C4-2B (cell line): ENCODE measurements around the gene RASAL2.
"Not testable (repeated sequence)": the region's sequence is repeated elsewhere in the genome, so short reads cannot be mapped to it uniquely, and the experiment has no call there.

Experiments
- H3K27ac ChIP-seq: fragments of 450-650 bp; 2 replicates; pipeline ENCODE4 v1.5.1; 2017
- ZFX ChIP-seq: fragments of 450-650 bp; IDR thresholded peaks from 2 replicates; pipeline ENCODE4 v1.6.1; 2017
- TF ChIP-seq, protein P1 (sequence below): fragments of 450-650 bp; conservative IDR thresholded peaks from 2 replicates; pipeline ENCODE4 v1.5.1; 2017; ENCODE audit warnings: mild to moderate bottlenecking

Gene RASAL2

DNA sequence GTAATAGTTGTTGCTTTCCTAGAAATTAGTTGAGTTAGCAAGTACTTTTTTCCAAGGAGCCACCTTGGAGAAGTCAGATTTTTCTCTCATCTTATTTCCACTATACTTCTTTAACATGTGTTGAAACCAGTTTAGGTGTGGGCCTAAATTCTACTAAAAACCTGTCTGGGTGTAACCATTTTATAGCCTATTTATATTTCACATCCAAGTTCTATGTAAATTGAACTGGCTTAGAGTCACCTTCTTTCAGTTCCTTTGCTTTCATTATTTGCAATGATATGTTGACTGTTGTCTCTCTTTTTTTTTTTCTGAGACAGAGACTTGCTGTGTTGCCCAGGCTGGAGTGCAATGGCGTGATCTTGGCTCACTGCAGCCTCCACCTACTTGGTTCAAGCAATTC, 207.2 kb downstream of the RASAL2 start:
- no peak overlapping the region for H3K27ac ChIP-seq
- no peak for TF ChIP-seq ZFX
- TF ChIP-seq, protein P1, sequence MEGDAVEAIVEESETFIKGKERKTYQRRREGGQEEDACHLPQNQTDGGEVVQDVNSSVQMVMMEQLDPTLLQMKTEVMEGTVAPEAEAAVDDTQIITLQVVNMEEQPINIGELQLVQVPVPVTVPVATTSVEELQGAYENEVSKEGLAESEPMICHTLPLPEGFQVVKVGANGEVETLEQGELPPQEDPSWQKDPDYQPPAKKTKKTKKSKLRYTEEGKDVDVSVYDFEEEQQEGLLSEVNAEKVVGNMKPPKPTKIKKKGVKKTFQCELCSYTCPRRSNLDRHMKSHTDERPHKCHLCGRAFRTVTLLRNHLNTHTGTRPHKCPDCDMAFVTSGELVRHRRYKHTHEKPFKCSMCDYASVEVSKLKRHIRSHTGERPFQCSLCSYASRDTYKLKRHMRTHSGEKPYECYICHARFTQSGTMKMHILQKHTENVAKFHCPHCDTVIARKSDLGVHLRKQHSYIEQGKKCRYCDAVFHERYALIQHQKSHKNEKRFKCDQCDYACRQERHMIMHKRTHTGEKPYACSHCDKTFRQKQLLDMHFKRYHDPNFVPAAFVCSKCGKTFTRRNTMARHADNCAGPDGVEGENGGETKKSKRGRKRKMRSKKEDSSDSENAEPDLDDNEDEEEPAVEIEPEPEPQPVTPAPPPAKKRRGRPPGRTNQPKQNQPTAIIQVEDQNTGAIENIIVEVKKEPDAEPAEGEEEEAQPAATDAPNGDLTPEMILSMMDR = no peak

DNA sequence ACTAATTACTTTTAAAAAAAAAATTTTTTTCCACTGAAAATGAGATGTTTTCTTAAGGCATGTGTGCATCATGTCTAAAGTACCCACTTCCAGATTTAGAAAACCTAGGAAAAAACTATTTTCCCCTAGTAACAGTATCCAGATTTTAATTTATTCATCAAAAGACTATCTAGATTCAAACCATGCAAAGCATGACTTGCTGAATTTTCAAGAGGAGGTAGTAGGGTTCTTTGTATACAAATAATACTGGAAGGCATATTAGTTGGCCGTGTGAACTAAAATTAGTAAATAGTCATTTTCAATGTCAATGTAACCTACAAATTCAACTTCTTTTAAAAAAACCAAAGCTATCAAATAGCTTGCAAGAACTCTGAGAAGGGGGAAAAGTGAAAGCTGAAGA, 213.4 kb downstream of the RASAL2 start:
- TF ChIP-seq ZFX = no peak
- TF ChIP-seq, protein P1 = no peak
- H3K27ac ChIP-seq = no peak overlapping the region

DNA sequence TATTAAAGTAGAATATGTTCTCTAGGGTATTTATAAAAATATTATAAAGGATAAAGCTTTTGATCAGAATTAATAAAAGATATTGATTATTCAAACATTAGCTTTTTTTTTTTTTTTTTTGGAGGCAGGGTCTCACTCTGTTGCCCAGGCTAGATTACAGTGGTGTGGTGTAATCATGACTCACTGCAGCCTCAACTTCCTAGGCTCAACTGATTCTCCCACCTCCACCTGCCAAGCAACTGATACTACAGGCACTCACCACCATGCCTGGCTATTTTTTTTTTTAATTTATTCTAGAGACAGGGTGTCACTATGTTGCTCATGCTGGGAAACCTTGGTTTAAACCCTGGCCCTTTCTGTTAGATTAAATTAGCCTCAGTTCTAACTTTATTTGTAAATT, 214.5 kb downstream of the RASAL2 start:
- TF ChIP-seq ZFX = no peak
- TF ChIP-seq, protein P1 = no peak
- no peak overlapping the region for H3K27ac ChIP-seq

DNA sequence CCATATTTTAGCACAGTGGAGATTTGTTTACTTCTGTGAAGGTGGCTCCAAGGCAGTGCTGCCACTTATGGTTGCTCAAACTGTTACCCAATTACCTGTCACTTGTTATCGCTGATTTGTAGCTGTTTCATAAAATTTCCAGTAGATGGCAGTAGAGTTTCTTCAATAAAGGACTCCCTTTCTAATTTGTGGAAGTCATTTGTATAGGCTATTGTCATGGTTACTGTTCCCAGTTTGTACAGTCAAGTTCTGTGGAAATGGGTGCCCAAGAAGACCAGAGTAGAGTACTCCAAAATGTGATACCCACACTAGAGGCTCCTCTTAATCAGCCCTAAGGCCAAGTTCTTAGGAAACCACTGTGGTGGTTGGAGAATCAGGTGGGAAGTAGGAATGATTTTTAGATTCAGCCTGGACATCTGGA, 216.8 kb downstream of the RASAL2 start:
- TF ChIP-seq ZFX = no peak
- TF ChIP-seq, protein P1 = peak; percentile 82
- H3K27ac ChIP-seq = no peak overlapping the region

DNA sequence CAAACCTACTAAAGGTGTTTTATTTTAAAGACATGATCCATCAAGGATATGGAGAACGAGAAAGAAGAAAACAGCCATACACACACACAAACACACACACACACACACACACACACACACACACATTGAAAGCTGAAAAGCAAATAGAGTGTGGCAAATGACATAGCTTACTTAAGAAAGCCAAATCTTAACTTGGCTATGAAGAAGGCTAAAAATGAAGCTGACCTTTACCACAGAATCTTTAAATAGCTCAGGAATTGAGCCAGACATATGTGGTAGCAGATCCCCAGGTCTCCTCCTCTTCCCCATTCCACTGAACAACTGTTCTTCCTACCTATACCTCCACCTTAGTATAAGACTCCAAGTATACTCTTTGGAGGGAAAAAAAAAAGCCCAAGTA, 217.3 kb downstream of the RASAL2 start:
- TF ChIP-seq, protein P1 = no peak
- no peak for TF ChIP-seq ZFX
- H3K27ac ChIP-seq = no peak overlapping the region

DNA sequence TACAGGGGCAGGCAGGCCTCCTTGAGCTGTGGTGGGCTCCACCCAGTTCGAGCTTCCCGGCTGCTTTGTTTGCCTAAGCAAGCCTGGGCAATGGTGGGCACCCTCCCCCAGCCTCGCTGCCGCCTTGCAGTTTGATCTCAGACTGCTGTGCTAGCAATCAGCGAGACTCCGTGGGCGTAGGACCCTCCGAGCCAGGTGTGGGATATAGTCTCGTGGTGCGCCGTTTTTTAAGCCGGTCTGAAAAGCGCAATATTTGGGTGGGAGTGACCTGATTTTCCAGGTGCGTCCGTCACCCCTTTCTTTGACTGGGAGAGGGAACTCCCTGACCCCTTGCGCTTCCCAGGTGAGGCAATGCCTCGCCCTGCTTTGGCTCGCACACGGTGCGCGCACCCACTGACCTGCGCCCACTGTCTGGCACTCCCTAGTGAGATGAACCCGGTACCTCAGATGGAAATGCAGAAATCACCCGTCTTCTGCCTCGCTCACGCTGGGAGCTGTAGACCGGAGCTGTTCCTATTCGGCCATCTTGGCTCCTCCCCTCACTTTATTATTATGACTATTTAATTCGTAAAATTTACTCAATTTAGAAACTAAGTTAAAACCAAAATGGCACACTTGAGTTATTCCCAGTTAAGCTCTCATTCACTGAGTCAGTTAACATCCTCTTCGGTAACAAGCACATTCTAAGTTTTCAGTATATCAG, 226.5 kb downstream of the RASAL2 start:
- H3K27ac ChIP-seq = not testable (repeated sequence)

DNA sequence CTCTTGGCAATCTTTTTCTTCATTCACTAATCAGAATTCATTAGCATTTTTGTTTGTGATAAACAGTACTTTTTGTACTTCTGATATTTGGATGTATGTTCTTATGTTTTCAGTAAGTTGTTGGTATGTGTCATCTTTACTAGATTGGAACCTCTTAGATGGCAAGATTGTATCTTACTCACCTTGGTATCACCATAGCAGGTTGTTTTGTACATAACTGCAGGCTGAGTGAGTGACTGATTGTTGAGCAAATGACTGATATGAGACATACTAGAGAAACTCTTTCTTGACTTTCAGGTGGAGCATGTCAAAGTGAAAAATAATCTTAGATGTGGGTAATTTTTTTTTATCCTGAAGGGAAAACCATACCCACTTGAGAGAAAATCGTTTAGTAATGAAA, 229.2 kb downstream of the RASAL2 start:
- no peak overlapping the region for H3K27ac ChIP-seq
- no peak for TF ChIP-seq ZFX
- TF ChIP-seq, protein P1 = no peak

DNA sequence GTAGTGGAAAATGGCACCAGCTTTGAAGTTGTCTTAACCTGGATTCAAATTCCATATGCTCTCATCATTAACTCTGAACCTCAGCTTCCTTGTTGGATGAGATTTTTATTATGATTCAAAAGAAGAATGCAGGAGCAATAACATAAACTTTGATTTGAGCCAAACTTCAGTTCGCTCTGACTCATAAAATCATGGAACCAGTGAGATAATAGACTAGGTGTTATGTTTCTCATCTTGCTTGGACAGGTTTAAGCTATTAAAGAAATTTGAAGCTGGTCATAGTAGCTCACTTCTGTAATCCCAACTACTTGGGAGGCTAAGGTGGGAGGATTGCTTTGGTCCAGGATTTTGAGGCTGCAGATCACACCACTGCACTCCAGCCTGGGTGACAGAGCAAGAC, 230.1 kb downstream of the RASAL2 start:
- no peak for TF ChIP-seq ZFX
- no peak overlapping the region for H3K27ac ChIP-seq
